Psoas muscle (tissue), 8 donors: ENCODE measurements around the gene MPZL3. TPM values are rescaled to one million over a fixed set of nuclear protein-coding genes. Genes with fewer than 3 reads are reported as not detected.

Experiments
- ATAC-seq, 4 donors: fragments of 200-7000 bp; cut with Tn5 transposase; one replicate each; pipeline ENCODE4 v1.9.1; 2020; ENCODE audit warnings: moderate library complexity in 3 of 4, mild to moderate bottlenecking in 2 of 4
- DNase-seq, 2 donors: peaks; one replicate each; pipeline ENCODE4 v3.0.0-alpha.2; 2020
- H3K27ac ChIP-seq: fragments of 200-600 bp; one replicate; pipeline ENCODE4 v1.8.0; 2022
- H3K27me3 ChIP-seq, 3 donors: fragments of 200-600 bp in 1 of 3; one replicate each; pipeline versions ENCODE4 v1.6.1 to v1.8.0; 2013 to 2022; ENCODE audit warnings: low read length in 2 of 3, mild to moderate bottlenecking in 2 of 3, moderate library complexity in 1 of 3; ENCODE audit not compliant: insufficient read depth in 3 of 3
- H3K36me3 ChIP-seq, 2 donors: fragments of 200-600 bp in 1 of 2; one replicate each; pipeline versions ENCODE4 v1.6.1 to v1.8.0; 2013 to 2022; ENCODE audit warnings: low read depth in 1 of 2, mild to moderate bottlenecking in 1 of 2, moderate library complexity in 1 of 2; ENCODE audit not compliant: insufficient read depth in 1 of 2
- H3K4me1 ChIP-seq: fragments of 200-600 bp; one replicate; pipeline ENCODE4 v1.8.0; 2022
- H3K4me3 ChIP-seq: fragments of 200-600 bp; one replicate; pipeline ENCODE4 v1.8.0; 2022; ENCODE audit warnings: mild to moderate bottlenecking
- H3K9me3 ChIP-seq: fragments of 200-600 bp; one replicate; pipeline ENCODE4 v1.8.0; 2022
- CTCF ChIP-seq: fragments of 200-600 bp; IDR thresholded peaks from one replicate; pipeline ENCODE4 v1.8.0; 2022; ENCODE audit warnings: antibody characterized with exemption
- WGBS, 3 donors: extraction: QIAGEN DNeasy Blood & Tissue Kit; methylation state at CpG; one replicate each; pipeline versions ENCODE4 v1.1.6 to v1.1.7; 2013; 5-methylcytosine and 5-hydroxymethylcytosine counted together
- intact Hi-C, 2 donors: fragments of 100-400 bp; cut with DNase I; formaldehyde crosslinking; loops; one replicate each; pipeline versions ENCODE4 v1.11.0 to v1.14.2; 2022
- polyA plus RNA-seq, 3 donors: library from polyadenylated mRNA; stranded (reverse); fragments of 200-250 nt; gene quantifications; one replicate each; pipeline ENCODE4 v1.2.3, GENCODE V29; 2013
- total RNA-seq, 4 donors: library from RNA; stranded (reverse); fragmentation: NEBNext Ultra II Directional in 2 of 4; extraction: Animal tissue kit (Norgen Biotek cat#: 25700) in 2 of 4; gene quantifications; one replicate each; pipeline versions ENCODE4 v1.2.1 to v1.2.4, GENCODE V29; 2021 to 2023
- donor health status: healthy with polysubstance abuse.
- donor health status: DM: no; HTN: no; CAD: no; lungs with moderate emphysema.
- donor health status: Bipolar disorder and iron deficiency.
- donor health status: healthy.
- donor health status: DM: yes; HTN: yes; CAD: no.
- donor health status: DM: no; HTN: no; CAD: no.
- donor health status: DM: no; HTN: no; CAD: no.
- donor health status: DM: yes; HTN: yes; CAD: no.

The MPZL3 gene
- total and polyA plus RNA-seq, 7 donors = 0.07 to 0.97 (median 0.22) TPM

- H3K9me3 ChIP-seq = no peaks in the 10 kb centered on the region
- H3K4me3 ChIP-seq = no peak overlapping the region
- no peak overlapping the region for H3K27ac ChIP-seq
- no peaks in the 10 kb centered on the region for H3K4me1 ChIP-seq
- TF ChIP-seq CTCF = no peak
- H3K27me3 ChIP-seq = peaks cover 4 to 35% (median 10%) of the 10 kb centered on the region in 3 donors
- WGBS, 3 donors = 86 to 90% (median 89%) methylated on average over 7 of the region's 7 CpGs
- ATAC-seq (no peak), DNase-seq (no peak)
- no peaks in the 10 kb centered on the region for H3K36me3 ChIP-seq
- intact Hi-C loops = loop anchor here in 1 of 2 donors (5.0 kb wide), 1 partner anchor 52 kb away; the partner anchor contains the start of gene MPZL2
Measured at GRCh38 chr11:118210323-118210722, 41.8 kb downstream of the MPZL3 start.

DNA sequence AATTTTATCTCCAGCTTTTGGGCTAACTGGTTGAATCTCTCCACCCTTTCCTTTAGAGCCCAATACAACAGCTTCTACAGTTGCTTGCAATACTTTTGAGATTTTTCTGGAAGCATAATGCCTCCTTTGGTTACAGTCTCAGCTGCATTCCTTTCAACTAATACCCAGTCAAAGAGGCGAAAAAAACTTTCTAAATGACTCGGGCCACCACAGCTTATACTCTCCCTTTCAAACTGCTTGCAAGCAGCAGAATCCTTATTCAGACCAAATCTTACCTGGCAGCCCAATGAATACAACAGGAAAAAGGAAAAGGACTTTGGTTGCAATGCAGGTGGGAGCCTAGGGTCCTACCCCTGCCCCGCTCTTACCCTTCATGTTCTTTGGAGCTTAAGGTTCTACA lies 43.1 kb downstream of the MPZL3 start:
- 56 to 63% (median 62%) methylated on average over 3 of the region's 3 CpGs for WGBS, 3 donors

DNA sequence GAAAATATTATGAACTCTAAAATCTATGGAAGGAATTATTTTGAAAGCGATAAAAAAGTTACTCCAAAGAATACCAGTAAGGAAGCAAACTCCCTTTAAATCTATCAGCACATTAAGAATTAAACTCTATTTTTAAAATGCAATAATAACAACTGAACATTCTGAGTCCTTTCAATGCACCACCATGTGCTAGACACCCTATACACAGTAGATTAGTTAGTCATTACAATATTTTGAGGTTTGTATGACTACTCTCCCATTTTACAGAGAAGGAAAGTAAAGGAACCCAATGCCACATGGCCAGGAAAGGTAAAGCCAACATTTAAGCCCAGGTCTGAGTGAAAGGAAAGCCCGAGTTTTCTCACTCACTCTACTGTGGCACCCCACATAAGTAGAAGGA lies 45.1 kb downstream of the MPZL3 start:
- intact Hi-C loops = loop anchor here in 1 of 2 donors (10.0 kb wide), 1 partner anchor 78 kb away; no protein-coding TSS in a partner anchor

More for the DNA sequence above, 43.1 kb downstream of the MPZL3 start:
- intact Hi-C loops = loop anchor here in 1 of 2 donors (10.0 kb wide), 1 partner anchor 76 kb away; no protein-coding TSS in a partner anchor
- no peak for TF ChIP-seq CTCF
- DNase-seq (no peak), ATAC-seq (no peak)
- H3K4me3 ChIP-seq = no peak overlapping the region
- H3K27ac ChIP-seq = no peak overlapping the region
- no peaks in the 10 kb centered on the region for H3K9me3 ChIP-seq
- no peaks in the 10 kb centered on the region for H3K36me3 ChIP-seq
- H3K27me3 ChIP-seq = peaks cover 4 to 29% (median 8%) of the 10 kb centered on the region in 3 donors
- H3K4me1 ChIP-seq = no peaks in the 10 kb centered on the region

GRCh38 chr11:118206391-118207031 lies 45.7 kb downstream of the MPZL3 start:
- no peak for DNase-seq
- no peak overlapping the region for H3K4me3 ChIP-seq
- WGBS, 3 donors = 23 to 43% (median 33%) methylated on average over 1 of the region's 1 CpG
- no peaks in the 10 kb centered on the region for H3K4me1 ChIP-seq
- H3K9me3 ChIP-seq = no peaks in the 10 kb centered on the region
- no peak for ATAC-seq
- intact Hi-C loops = loop anchor here in 1 of 2 donors (10.0 kb wide), 1 partner anchor 78 kb away; no protein-coding TSS in a partner anchor
- no peak overlapping the region for H3K27ac ChIP-seq
- no peaks in the 10 kb centered on the region for H3K36me3 ChIP-seq
- H3K27me3 ChIP-seq = peaks cover 4 to 22% (median 8%) of the 10 kb centered on the region in 3 donors
- TF ChIP-seq CTCF = no peak

More for the DNA sequence above, 45.1 kb downstream of the MPZL3 start:
- Histone ChIP-seq H3K4me1 (no peaks in the 10 kb centered on the region), H3K27me3 (peaks cover 4 to 22% (median 8%) of the 10 kb centered on the region in 3 donors), H3K9me3 (no peaks in the 10 kb centered on the region), H3K36me3 (no peaks in the 10 kb centered on the region), H3K4me3 (no peak overlapping the region), H3K27ac (no peak overlapping the region)
- ATAC-seq (no peak), DNase-seq (no peak)
- TF ChIP-seq CTCF = no peak
- WGBS, 3 donors = 73 to 80% (median 79%) methylated on average over 2 of the region's 2 CpGs
